Dendritic cell treated with granulocyte-macrophage colony-stimulating factor and Interleukin-4, amounts not matched to agents 40 ng/mL and 50 ng/mL, for 4 days (primary cell): ENCODE data around the gene CLCN3.
"Not testable (repeated sequence)": the region's sequence is repeated elsewhere in the genome, so short reads cannot be mapped to it uniquely, and the experiment has no call there.

ENCODE experiments used
- H3K27ac Mint-ChIP-seq: one replicate; pipeline ENCODE4 v1.8.0; 2022; ENCODE audit warnings: mild to moderate bottlenecking, mixed read lengths
- H3K27me3 Mint-ChIP-seq: one replicate; pipeline ENCODE4 v1.8.0; 2022; ENCODE audit warnings: mild to moderate bottlenecking, mixed read lengths
- H3K36me3 Mint-ChIP-seq: one replicate; pipeline ENCODE4 v1.8.0; 2022; ENCODE audit warnings: low read depth, mixed read lengths
- H3K4me1 Mint-ChIP-seq: one replicate; pipeline ENCODE4 v1.8.0; 2022; ENCODE audit warnings: low read depth, mixed read lengths
- H3K4me3 Mint-ChIP-seq: one replicate; pipeline ENCODE4 v1.8.0; 2022; ENCODE audit warnings: mild to moderate bottlenecking, moderate library complexity, mixed read lengths
- H3K9me3 Mint-ChIP-seq: one replicate; pipeline ENCODE4 v1.8.0; 2022; ENCODE audit warnings: mixed read lengths
- intact Hi-C: fragments of 100-400 bp; cut with micrococcal nuclease; formaldehyde crosslinking; loops from one replicate; pipeline ENCODE4 v1.15.0; 2022

CLCN3 gene

DNA sequence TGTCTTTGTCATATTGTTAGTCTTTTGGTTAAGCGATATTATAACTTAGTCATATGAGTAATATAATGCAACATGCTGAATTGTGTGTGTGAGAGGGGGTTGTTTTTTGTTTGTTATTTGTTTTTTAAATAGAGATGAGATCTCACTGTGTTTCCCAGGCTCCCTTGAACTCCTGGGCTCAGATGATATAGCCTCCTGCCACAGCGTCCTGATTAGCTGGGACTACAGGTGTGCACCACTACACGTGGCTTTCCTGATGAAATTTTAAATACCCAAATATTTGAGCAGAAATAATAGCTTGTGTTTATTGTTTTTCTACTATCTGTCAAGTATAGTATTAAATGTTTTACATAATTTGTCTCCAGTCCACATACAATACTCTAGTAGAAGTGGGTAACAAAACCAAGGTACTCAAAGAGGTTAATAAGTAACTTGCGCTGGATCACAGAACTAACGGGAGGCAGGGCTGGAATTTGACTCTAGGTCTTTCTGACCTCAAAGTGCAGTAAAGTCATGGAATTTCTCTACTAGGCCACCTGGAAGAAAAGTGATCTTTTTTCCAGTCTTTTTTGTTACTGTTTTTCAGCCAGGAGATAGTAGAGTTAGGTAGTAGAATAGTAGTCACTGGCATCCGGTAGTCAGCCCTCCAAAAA, 47.8 kb downstream of the CLCN3 start:
- no peaks in the 10 kb centered on the region for H3K9me3 Mint-ChIP-seq
- intact Hi-C loops = no loop called here

GRCh38 chr4:169675825-169676224, 55.4 kb downstream of the CLCN3 start:
- Mint-ChIP-seq H3K27ac (no peak overlapping the region), H3K36me3 (peaks cover 26% of the 10 kb centered on the region), H3K9me3 (no peaks in the 10 kb centered on the region), H3K4me1 (no peaks in the 10 kb centered on the region), H3K4me3 (no peak overlapping the region), H3K27me3 (no peaks in the 10 kb centered on the region)
- intact Hi-C loops = no loop called here

More for the DNA sequence above, 47.8 kb downstream of the CLCN3 start:
- peaks cover 5% of the 10 kb centered on the region for H3K4me1 Mint-ChIP-seq
- H3K36me3 Mint-ChIP-seq = peaks cover 16% of the 10 kb centered on the region
- no peak overlapping the region for H3K4me3 Mint-ChIP-seq
- H3K27ac Mint-ChIP-seq = no peak overlapping the region
- H3K27me3 Mint-ChIP-seq = no peaks in the 10 kb centered on the region

- no peaks in the 10 kb centered on the region for H3K4me1 Mint-ChIP-seq
- H3K4me3 Mint-ChIP-seq = no peak overlapping the region
- no peaks in the 10 kb centered on the region for H3K9me3 Mint-ChIP-seq
- H3K36me3 Mint-ChIP-seq = peaks cover 26% of the 10 kb centered on the region
- intact Hi-C loops = no loop called here
- no peak overlapping the region for H3K27ac Mint-ChIP-seq
- no peaks in the 10 kb centered on the region for H3K27me3 Mint-ChIP-seq
Measured at GRCh38 chr4:169677150-169677748, 56.9 kb downstream of the CLCN3 start.

- peaks cover 26% of the 10 kb centered on the region for H3K36me3 Mint-ChIP-seq
- H3K27me3 Mint-ChIP-seq, H3K4me3 Mint-ChIP-seq, H3K27ac Mint-ChIP-seq, H3K9me3 Mint-ChIP-seq, H3K4me1 Mint-ChIP-seq, intact Hi-C loops: not testable (repeated sequence)
Measured at GRCh38 chr4:169678486-169678885, 58.1 kb downstream of the CLCN3 start.

- H3K9me3 Mint-ChIP-seq, H3K4me3 Mint-ChIP-seq, intact Hi-C loops, H3K4me1 Mint-ChIP-seq, H3K27me3 Mint-ChIP-seq, H3K27ac Mint-ChIP-seq: not testable (repeated sequence)
- H3K36me3 Mint-ChIP-seq = peaks cover 31% of the 10 kb centered on the region
Measured at GRCh38 chr4:169678951-169679591, 58.7 kb downstream of the CLCN3 start.

DNA sequence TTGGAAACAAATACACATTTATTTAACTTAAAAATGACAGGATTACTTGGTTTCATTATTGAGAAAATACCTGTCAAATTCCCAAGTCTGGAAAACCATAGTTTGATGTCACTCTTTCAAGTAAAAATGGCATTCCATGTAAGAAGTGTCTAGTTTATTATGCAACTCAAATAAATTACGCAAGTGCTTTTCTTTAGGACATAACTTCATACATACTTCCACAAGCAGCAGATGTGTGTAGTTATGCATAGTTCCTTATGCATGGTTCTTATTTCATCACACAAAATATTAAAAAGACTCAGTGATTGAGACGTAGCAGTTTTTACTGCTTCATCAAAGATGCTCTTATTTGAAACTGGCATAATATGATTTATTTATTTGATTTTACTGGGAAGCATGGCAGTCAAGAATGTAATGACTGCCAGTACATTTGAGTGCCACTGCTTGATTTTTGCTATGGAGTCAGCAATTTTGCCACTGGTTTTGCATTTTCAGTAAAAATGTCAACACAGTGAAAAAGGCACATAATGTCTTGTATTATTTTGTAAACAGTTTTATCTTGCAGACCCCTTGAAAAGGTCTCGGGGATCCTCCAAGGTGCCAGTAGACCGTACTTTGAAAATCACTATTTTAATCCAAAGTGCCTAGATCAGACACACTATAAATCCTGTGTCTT, 62.1 kb downstream of the CLCN3 start:
- Mint-ChIP-seq H3K4me1 (no peaks in the 10 kb centered on the region), H3K9me3 (no peaks in the 10 kb centered on the region), H3K4me3 (no peak overlapping the region), H3K27ac (no peak overlapping the region), H3K36me3 (peaks cover 37% of the 10 kb centered on the region), H3K27me3 (no peaks in the 10 kb centered on the region)
- intact Hi-C loops = no loop called here

DNA sequence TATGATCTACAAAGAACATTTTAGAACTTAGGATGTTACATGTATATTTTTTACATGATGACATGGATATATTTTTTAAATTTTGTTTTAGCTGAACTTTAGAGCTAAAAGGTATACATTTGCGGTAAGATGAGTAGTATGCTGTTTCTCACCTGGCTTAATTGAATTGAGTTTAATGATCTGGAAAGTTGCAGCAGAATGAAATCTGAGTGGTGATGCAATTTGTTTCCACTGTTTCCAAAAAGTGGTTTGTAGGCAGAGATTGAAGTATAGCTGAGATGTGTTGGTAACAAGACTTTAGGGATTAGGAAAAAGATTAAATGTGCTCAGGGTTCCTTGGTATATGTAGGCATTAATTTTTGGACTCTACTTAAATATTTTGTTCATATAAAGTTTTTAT, 69.3 kb downstream of the CLCN3 start:
- H3K27ac Mint-ChIP-seq = no peak overlapping the region
- no peak overlapping the region for H3K4me3 Mint-ChIP-seq
- no peaks in the 10 kb centered on the region for H3K27me3 Mint-ChIP-seq
- H3K9me3 Mint-ChIP-seq = no peaks in the 10 kb centered on the region
- H3K36me3 Mint-ChIP-seq = peaks cover 32% of the 10 kb centered on the region
- intact Hi-C loops = no loop called here
- H3K4me1 Mint-ChIP-seq = no peaks in the 10 kb centered on the region

- Mint-ChIP-seq H3K4me3 (no peak overlapping the region), H3K27ac (no peak overlapping the region), H3K9me3 (no peaks in the 10 kb centered on the region), H3K27me3 (no peaks in the 10 kb centered on the region), H3K36me3 (peaks cover 36% of the 10 kb centered on the region), H3K4me1 (no peaks in the 10 kb centered on the region)
- intact Hi-C loops = no loop called here
Measured at GRCh38 chr4:169690787-169691186, 70.4 kb downstream of the CLCN3 start.

DNA sequence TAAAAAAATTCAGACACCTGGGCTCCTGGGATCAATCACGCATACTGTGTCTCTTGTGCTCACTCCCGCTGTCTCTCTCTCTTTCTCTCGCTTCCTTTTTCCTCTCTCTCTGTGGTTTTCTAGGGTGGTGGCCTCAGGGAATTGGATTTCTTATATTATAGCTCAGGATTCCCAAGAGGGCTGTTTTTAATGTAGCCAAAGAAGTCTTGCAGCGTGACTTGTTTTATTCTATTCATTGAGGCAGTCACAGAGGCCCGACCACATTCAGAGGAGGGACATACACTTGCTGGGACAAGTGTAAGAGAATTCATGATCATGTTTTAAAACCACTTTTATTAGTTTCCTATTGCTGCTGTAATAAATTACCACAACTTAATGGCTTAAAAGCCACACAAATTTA, 78.0 kb downstream of the CLCN3 start:
- no peak overlapping the region for H3K27ac Mint-ChIP-seq
- no peak overlapping the region for H3K4me3 Mint-ChIP-seq
- H3K9me3 Mint-ChIP-seq = peaks cover 13% of the 10 kb centered on the region
- H3K27me3 Mint-ChIP-seq = no peaks in the 10 kb centered on the region
- H3K36me3 Mint-ChIP-seq = peaks cover 63% of the 10 kb centered on the region
- no peaks in the 10 kb centered on the region for H3K4me1 Mint-ChIP-seq
- intact Hi-C loops = no loop called here

DNA sequence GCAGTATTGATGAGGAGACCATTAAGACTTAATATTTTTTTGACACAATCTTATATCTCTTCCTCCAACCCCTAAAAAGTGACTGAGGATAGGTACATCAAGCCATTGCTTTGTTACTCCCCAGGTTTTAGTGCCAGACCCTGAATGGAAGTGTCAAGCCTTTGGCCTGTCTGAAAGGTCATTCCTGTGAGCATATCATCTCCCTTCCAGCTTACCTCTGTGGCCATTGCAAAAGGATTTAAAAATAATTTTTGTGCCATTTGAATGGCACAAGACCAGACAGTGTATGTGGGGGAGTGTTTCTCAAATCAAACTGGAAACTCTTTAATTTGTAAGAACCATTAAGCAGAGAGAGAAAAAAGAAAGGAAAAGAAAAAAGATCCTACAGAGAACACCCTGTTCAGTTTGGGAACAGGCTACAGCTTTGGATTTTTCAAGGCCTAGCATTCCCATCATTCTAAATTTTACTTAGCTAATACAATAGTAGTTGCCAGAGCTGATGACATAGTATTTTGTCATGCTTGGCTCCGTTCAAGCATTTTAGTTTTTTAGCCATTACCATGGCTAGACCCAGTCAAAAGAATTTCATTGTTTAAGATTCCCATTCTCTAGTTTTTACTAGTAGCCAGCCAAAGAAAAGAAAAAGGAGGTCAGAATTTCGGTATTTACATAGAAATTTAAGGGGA, 87.7 kb downstream of the CLCN3 start:
- intact Hi-C loops = no loop called here
- Mint-ChIP-seq H3K27me3 (no peaks in the 10 kb centered on the region), H3K4me1 (no peaks in the 10 kb centered on the region), H3K36me3 (peaks cover 69% of the 10 kb centered on the region), H3K4me3 (no peak overlapping the region), H3K9me3 (no peaks in the 10 kb centered on the region), H3K27ac (no peak overlapping the region)

GRCh38 chr4:169715826-169716225, 95.4 kb downstream of the CLCN3 start:
- peaks cover 57% of the 10 kb centered on the region for H3K36me3 Mint-ChIP-seq
- intact Hi-C loops = no loop called here
- H3K27ac Mint-ChIP-seq = no peak overlapping the region
- no peaks in the 10 kb centered on the region for H3K4me1 Mint-ChIP-seq
- H3K27me3 Mint-ChIP-seq = no peaks in the 10 kb centered on the region
- no peaks in the 10 kb centered on the region for H3K9me3 Mint-ChIP-seq
- H3K4me3 Mint-ChIP-seq = no peak overlapping the region

- Mint-ChIP-seq H3K27me3 (no peaks in the 10 kb centered on the region), H3K9me3 (no peaks in the 10 kb centered on the region), H3K4me1 (no peaks in the 10 kb centered on the region), H3K36me3 (peaks cover 52% of the 10 kb centered on the region), H3K27ac (no peak overlapping the region), H3K4me3 (no peak overlapping the region)
- intact Hi-C loops = no loop called here
Measured at GRCh38 chr4:169716677-169717076, 96.3 kb downstream of the CLCN3 start.

- intact Hi-C loops = no loop called here
- Mint-ChIP-seq H3K36me3 (peaks cover 31% of the 10 kb centered on the region), H3K27me3 (no peaks in the 10 kb centered on the region), H3K4me1 (no peaks in the 10 kb centered on the region), H3K9me3 (no peaks in the 10 kb centered on the region), H3K27ac (no peak overlapping the region), H3K4me3 (no peak overlapping the region)
Measured at GRCh38 chr4:169720529-169720928, 100.2 kb downstream of the CLCN3 start.
